ENCODE measurements around the gene HRH3. TPM values are rescaled to one million over a fixed set of nuclear protein-coding genes. Genes with fewer than 3 reads are reported as not detected.

Gene HRH3
- total RNA-seq, 1 donor from 2014 or later, result not detected

DNA sequence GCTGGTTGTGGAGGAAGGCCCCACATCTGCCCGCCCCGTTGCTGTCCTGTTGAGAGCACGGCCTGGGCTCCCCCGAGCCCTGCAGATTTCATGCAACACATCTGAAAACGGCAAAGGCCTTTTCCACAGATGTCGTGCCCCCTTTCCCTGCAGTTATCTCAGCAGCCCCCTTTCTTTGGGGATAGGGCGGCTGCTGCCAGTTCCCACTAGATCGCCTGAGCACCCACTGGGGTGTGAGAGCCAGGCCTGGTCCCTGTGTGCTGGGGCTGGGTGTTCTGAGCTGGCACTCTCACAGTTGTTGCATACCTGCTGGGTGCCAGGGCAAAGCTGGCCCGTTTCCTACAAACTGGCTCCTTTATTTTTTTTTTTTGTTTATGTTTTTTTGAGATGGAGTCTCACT, 49.5 kb downstream of the HRH3 start:
- intact Hi-C loops (cut with DNase I), result no loop called here
- DNase-seq (ENCODE audit: missing footprints), result peak; percentile 21
- no peak for ATAC-seq

DNA sequence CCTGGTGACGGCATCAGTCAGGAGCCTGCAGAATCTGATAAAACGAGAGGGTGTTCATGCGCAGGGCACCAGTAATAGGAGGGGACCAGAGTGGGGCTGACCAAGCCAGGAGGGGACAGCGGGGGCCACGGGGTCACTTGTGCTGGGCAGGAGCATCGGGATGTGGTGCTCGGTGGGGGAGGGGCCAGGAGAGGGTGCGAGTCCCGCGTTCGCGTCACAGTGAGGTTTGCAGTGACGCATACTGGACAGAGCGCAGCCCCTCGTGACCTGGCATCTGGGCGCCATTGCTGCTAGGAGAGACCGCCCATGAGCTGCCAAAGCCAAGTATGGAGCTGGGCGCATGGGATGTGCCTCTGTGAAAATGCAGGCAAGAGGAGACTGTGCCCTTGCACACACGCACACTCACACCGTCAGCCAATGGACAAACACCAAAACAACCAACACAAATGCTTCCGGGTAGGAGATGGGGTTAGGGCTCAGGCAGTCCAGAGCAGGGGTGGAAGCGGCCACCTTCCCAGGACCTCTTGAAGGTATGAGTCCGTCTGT, 51.1 kb downstream of the HRH3 start:
- intact Hi-C loops (cut with DNase I), result no loop called here
- peak; percentile 44 for DNase-seq (ENCODE audit: missing footprints)
- ATAC-seq, result no peak

DNA sequence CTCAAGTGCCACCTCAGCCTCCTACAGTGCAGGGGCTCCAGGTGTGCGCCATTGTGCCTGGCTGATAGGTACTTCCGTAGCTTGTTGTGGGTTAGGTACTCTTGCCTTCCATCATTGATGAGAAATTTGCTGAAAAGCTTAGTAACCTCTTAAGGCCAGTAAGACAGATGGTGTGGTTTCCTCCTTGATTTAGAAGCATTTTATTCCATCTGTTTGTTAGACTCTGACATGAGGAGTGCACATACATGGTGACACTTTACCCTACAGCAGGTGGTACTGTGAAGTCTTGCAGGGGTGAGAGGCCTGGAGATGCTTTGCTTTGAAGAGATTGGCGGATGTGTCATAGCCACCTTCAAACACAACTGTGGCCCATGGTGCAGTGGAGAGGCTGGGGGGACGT, 52.0 kb downstream of the HRH3 start:
- DNase-seq (ENCODE audit: missing footprints), result no peak
- ATAC-seq, result no peak
- intact Hi-C loops (cut with DNase I), result no loop called here

GRCh38 chr20:62167474-62167873, 52.6 kb downstream of the HRH3 start:
- ATAC-seq, result no peak
- no peak for DNase-seq (ENCODE audit: missing footprints)
- intact Hi-C loops (cut with DNase I), result no loop called here

DNA sequence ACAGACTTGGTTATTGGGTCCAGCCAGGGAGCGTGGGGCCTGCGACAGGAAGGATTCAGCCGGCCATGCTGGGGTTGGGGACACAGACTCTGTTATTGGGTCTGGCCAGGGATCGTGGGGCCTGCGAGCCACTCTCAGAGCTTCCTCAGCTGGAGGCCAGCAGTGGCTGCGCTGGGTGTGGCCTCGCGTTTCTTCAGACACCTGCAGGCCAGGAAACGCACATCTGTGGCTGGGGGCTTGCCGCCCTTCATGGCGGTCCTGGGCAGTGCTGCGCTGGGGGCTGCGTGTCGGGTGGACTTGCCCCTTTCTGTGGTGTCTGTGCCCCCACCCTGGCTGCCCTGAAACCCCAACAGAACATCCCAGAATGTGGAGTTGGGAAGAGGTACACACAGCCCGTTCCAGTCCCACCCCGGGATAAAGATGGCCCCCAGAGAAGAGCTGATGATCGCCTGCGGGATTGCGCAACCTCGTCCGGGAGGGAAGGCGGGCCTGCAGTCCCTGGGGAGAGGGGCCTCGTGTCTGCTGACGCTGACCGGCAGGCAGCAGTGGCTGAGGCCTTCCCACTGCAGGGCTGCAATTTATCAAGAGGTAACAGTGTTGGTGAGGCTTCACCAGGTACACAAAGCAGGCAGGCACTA, 54.2 kb downstream of the HRH3 start:
- DNase-seq (ENCODE audit: missing footprints), result peak; percentile 69
- intact Hi-C loops (cut with DNase I), result no loop called here
- ATAC-seq, result peak; percentile 47

Other genes with a start within 250 kb of the HRH3 start
- 10.7 TPM for gene TAF4, start 154.4 kb downstream of the HRH3 start, total RNA-seq
- 55.2 TPM for gene LSM14B, start 97.8 kb downstream of the HRH3 start, total RNA-seq
- gene PSMA7, start 76.9 kb downstream of the HRH3 start, total RNA-seq, result 230 TPM
- 7.8 TPM for gene SS18L1, start 76.5 kb downstream of the HRH3 start, total RNA-seq
- gene MTG2, start 37.2 kb downstream of the HRH3 start, total RNA-seq, result 21.6 TPM
- gene OSBPL2, start 18.2 kb upstream of the HRH3 start, total RNA-seq, result 59.5 TPM
- gene ADRM1, start 82.7 kb upstream of the HRH3 start, total RNA-seq, result 73.9 TPM
- gene LAMA5, start 147.0 kb upstream of the HRH3 start, total RNA-seq, result 89.3 TPM
- gene RPS21, start 166.8 kb upstream of the HRH3 start, total RNA-seq, result 782 TPM
- 18.1 TPM for gene CABLES2, start 187.0 kb upstream of the HRH3 start, total RNA-seq
- not detected for gene RBBP8NL, start 207.3 kb upstream of the HRH3 start, total RNA-seq

Data from Right ventricle myocardium inferior (tissue), 1 donor.